ENCODE results near the gene CFAP77. TPM values are rescaled to one million over a fixed set of nuclear protein-coding genes. Genes with fewer than 3 reads are reported as not detected.

The CFAP77 gene
- total and polyA plus RNA-seq, 2 of the 13 experiments (the other 11 are each of a cell fraction or from before 2014, with no cell fraction given): not detected

DNA sequence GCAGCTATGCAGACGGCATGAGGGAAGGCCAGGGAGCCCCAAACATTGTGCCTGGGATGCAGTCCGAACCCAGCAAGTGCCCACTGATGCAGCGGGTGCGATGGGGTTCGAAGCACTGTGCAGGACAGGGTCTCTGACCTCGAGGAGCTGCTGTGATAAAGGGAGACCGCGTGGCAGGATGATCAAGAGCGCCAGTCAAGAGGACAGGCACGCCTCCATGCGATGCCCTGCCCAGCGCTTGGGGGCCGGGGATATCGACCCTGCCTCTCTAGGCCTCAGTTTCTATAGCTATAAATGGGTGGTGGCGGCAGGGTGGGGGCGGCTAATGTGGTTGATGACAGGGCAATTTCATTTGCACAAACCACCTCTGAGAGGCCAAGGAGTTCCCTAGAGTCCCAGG is 87.7 kb downstream of the CFAP77 start (continued):
- TF ChIP-seq, protein P1, sequence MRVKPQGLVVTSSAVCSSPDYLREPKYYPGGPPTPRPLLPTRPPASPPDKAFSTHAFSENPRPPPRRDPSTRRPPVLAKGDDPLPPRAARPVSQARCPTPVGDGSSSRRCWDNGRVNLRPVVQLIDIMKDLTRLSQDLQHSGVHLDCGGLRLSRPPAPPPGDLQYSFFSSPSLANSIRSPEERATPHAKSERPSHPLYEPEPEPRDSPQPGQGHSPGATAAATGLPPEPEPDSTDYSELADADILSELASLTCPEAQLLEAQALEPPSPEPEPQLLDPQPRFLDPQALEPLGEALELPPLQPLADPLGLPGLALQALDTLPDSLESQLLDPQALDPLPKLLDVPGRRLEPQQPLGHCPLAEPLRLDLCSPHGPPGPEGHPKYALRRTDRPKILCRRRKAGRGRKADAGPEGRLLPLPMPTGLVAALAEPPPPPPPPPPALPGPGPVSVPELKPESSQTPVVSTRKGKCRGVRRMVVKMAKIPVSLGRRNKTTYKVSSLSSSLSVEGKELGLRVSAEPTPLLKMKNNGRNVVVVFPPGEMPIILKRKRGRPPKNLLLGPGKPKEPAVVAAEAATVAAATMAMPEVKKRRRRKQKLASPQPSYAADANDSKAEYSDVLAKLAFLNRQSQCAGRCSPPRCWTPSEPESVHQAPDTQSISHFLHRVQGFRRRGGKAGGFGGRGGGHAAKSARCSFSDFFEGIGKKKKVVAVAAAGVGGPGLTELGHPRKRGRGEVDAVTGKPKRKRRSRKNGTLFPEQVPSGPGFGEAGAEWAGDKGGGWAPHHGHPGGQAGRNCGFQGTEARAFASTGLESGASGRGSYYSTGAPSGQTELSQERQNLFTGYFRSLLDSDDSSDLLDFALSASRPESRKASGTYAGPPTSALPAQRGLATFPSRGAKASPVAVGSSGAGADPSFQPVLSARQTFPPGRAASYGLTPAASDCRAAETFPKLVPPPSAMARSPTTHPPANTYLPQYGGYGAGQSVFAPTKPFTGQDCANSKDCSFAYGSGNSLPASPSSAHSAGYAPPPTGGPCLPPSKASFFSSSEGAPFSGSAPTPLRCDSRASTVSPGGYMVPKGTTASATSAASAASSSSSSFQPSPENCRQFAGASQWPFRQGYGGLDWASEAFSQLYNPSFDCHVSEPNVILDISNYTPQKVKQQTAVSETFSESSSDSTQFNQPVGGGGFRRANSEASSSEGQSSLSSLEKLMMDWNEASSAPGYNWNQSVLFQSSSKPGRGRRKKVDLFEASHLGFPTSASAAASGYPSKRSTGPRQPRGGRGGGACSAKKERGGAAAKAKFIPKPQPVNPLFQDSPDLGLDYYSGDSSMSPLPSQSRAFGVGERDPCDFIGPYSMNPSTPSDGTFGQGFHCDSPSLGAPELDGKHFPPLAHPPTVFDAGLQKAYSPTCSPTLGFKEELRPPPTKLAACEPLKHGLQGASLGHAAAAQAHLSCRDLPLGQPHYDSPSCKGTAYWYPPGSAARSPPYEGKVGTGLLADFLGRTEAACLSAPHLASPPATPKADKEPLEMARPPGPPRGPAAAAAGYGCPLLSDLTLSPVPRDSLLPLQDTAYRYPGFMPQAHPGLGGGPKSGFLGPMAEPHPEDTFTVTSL (CRISPR knock-in tag; IDR thresholded peaks at IDR 0.05; ENCODE audit: borderline replicate concordance): no peak
- no peak for TF ChIP-seq ZFAT (CRISPR knock-in tag; conservative IDR thresholded peaks at IDR 0.05)
- TF ChIP-seq, protein P2, sequence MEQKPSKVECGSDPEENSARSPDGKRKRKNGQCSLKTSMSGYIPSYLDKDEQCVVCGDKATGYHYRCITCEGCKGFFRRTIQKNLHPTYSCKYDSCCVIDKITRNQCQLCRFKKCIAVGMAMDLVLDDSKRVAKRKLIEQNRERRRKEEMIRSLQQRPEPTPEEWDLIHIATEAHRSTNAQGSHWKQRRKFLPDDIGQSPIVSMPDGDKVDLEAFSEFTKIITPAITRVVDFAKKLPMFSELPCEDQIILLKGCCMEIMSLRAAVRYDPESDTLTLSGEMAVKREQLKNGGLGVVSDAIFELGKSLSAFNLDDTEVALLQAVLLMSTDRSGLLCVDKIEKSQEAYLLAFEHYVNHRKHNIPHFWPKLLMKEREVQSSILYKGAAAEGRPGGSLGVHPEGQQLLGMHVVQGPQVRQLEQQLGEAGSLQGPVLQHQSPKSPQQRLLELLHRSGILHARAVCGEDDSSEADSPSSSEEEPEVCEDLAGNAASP (CRISPR knock-in tag; IDR thresholded peaks at IDR 0.05; ENCODE audit: borderline replicate concordance): no peak
- TF ChIP-seq REXO4 (CRISPR knock-in tag; IDR thresholded peaks at IDR 0.05; ENCODE audit: borderline replicate concordance): no peak
- TF ChIP-seq NCOA5 (CRISPR knock-in tag; IDR thresholded peaks at IDR 0.05): no peak
- TF ChIP-seq NFKB2 (CRISPR knock-in tag; IDR thresholded peaks at IDR 0.05; ENCODE audit: borderline replicate concordance): no peak
- no peak for TF ChIP-seq KLF13 (CRISPR knock-in tag; IDR thresholded peaks at IDR 0.05)
- TF ChIP-seq, protein P3, sequence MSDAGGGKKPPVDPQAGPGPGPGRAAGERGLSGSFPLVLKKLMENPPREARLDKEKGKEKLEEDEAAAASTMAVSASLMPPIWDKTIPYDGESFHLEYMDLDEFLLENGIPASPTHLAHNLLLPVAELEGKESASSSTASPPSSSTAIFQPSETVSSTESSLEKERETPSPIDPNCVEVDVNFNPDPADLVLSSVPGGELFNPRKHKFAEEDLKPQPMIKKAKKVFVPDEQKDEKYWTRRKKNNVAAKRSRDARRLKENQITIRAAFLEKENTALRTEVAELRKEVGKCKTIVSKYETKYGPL (CRISPR knock-in tag; IDR thresholded peaks at IDR 0.05): no peak
- no peak for TF ChIP-seq GABPB1 (CRISPR knock-in tag; IDR thresholded peaks at IDR 0.05)
